Esophagus squamous epithelium (tissue), 4 donors: ENCODE data around the gene RHBDD1.

Experiments used
- POLR2A ChIP-seq, 4 donors: fragments of 450-650 bp; IDR thresholded peaks; one replicate each; pipeline ENCODE4 v1.6.1; 2017; ENCODE audit warnings: antibody characterized with exemption in 4 of 4, mild to moderate bottlenecking in 4 of 4, moderate library complexity in 3 of 4
- TF ChIP-seq, protein P1 (sequence below), 6 experiments: fragments of 450-650 bp in 4 of 6; fragments of 200-600 bp in 2 of 6; sonication (generic) in 2 of 6; IDR thresholded peaks; one replicate each; pipeline ENCODE4 v1.5.1; 2016 to 2019; ENCODE audit warnings: antibody characterized with exemption in 6 of 6, mild to moderate bottlenecking in 4 of 6, moderate library complexity in 4 of 6

DNA sequence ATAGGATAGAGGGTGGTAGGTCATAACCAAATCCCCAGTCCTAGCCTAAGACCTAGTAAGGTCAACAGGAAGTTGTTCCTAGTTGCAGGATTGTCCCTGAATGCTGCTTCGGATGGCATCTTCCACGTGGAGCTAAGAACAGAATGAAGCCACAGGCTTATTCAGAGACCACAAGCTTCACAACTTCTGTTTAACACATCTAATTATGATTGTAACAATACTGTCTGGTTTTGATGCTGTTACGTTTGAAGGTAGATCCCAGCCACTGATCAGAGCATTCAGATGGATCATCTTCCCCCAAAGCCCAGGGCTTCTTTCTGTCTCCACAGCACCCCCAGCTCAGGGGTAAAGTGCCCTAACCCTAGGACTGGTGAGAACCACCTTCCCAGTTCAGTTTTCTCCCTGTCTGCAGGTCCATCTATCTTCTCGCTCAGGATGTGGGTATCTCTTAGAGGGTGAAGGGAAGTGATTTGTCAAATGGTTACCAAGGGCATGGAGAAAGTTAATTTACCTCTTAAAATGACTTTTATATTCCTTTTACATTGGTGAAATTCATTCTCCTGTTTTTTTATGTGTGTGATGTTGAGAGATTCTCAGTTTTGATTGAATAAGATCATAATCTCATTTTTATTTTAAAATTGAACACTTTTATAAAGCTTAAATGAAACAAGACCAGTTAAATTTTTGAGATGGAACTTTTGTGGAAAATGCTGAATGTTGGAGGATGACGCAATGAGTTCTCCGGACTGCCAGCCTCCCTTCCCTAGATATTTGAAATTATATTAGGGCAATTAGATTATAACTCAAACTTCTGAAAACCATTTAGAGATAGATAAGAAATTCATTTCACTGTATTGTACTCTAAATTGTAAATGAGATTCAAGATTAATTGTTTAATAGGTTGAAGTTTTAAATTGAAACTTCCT, 66.5 kb downstream of the RHBDD1 start:
- no peak for TF ChIP-seq POLR2A (IDR thresholded peaks at IDR 0.05)
- TF ChIP-seq, protein P1, sequence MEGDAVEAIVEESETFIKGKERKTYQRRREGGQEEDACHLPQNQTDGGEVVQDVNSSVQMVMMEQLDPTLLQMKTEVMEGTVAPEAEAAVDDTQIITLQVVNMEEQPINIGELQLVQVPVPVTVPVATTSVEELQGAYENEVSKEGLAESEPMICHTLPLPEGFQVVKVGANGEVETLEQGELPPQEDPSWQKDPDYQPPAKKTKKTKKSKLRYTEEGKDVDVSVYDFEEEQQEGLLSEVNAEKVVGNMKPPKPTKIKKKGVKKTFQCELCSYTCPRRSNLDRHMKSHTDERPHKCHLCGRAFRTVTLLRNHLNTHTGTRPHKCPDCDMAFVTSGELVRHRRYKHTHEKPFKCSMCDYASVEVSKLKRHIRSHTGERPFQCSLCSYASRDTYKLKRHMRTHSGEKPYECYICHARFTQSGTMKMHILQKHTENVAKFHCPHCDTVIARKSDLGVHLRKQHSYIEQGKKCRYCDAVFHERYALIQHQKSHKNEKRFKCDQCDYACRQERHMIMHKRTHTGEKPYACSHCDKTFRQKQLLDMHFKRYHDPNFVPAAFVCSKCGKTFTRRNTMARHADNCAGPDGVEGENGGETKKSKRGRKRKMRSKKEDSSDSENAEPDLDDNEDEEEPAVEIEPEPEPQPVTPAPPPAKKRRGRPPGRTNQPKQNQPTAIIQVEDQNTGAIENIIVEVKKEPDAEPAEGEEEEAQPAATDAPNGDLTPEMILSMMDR (IDR thresholded peaks at IDR 0.05), result no peak
